Right cardiac atrium (tissue), 5 donors: ENCODE measurements around the gene SFMBT2. TPM values are rescaled to one million over a fixed set of nuclear protein-coding genes. Genes with fewer than 3 reads are reported as not detected.
"Not testable (repeated sequence)": the region's sequence is repeated elsewhere in the genome, so short reads cannot be mapped to it uniquely, and the experiment has no call there.

Experiments used
- ATAC-seq, 2 donors: fragments of 200-7000 bp; cut with Tn5 transposase; one replicate each; pipeline versions ENCODE4 v1.8.0 to v1.9.1; 2020; ENCODE audit warnings: moderate library complexity in 2 of 2, mild to moderate bottlenecking in 1 of 2
- DNase-seq, 3 donors: peaks; one replicate each; pipeline ENCODE4 v3.0.0-alpha.2; 2020
- H3K27ac ChIP-seq: one replicate; pipeline ENCODE4 v1.5.1; 2013; ENCODE audit warnings: mild to moderate bottlenecking, low read length, control low read depth, moderate library complexity
- H3K27me3 ChIP-seq: one replicate; pipeline ENCODE4 v1.6.1; 2013; ENCODE audit not compliant: control insufficient read depth, insufficient read depth
- H3K4me1 ChIP-seq: one replicate; pipeline ENCODE4 v1.6.1; 2013; ENCODE audit warnings: low read length; ENCODE audit not compliant: control insufficient read depth, insufficient read depth
- H3K4me3 ChIP-seq: one replicate; pipeline ENCODE4 v1.5.1; 2013; ENCODE audit warnings: low read length, control low read depth
- H3K9me3 ChIP-seq: one replicate; pipeline ENCODE4 v1.6.1; 2013; ENCODE audit warnings: low read length; ENCODE audit not compliant: control insufficient read depth
- WGBS: extraction: QIAGEN DNeasy Blood & Tissue Kit; methylation state at CpG from one replicate; pipeline ENCODE4 v1.1.7; 2013; 5-methylcytosine and 5-hydroxymethylcytosine counted together
- intact Hi-C, 4 donors: fragments of 100-400 bp; cut with DNase I; formaldehyde crosslinking; loops; one replicate each; pipeline versions ENCODE4 v1.11.0 to v1.14.0; 2022 to 2023
- polyA plus RNA-seq: library from polyadenylated mRNA; stranded (reverse); fragments of 200-250 nt; gene quantifications from one replicate; pipeline ENCODE4 v1.2.3, GENCODE V29; 2013
- total RNA-seq, 4 donors: library from RNA; stranded (reverse); fragmentation: NEBNext Ultra II Directional; extraction: Animal tissue kit (Norgen Biotek cat#: 25700); gene quantifications; one replicate each; pipeline ENCODE4 v1.2.1, GENCODE V29; 2021
- donor health status: healthy with polysubstance abuse.
- donor health status: DM: no; HTN: yes; CAD: no.
- donor health status: DM: no; HTN: no; CAD: no.
- donor health status: DM: no; HTN: yes; CAD: no; lungs with severe emphysema.
- donor health status: DM: yes; HTN: yes; CAD: no.

SFMBT2 gene
- total and polyA plus RNA-seq, 5 donors, result 3.3 to 12.9 (median 11.9) TPM

DNA sequence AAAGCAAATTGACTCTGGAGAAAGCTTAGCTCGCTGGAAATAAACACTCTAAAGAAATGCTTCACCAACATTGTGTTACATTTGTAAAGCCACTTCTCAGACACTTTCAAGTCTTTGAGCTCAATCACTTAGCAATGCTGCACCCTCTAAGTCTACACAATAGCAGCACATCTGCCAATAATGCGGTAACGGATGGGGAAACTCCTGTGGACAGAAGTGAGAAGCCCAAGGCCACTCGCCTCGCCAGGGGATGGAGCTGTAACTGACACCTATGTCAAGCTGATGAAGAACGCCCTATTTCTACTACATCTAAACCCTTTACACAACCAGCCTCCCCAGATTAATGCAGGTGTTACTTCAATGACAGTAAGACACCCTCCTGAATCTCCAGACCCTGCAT, 167.7 kb downstream of the SFMBT2 start:
- DNase-seq (no peak), ATAC-seq (no peak)
- Histone ChIP-seq H3K4me3 (no peak overlapping the region), H3K27me3 (no peaks in the 10 kb centered on the region), H3K27ac (no peak overlapping the region), H3K4me1 (no peaks in the 10 kb centered on the region), H3K9me3 (no peaks in the 10 kb centered on the region)
- 92% methylated on average over 6 of the region's 6 CpGs for WGBS
- intact Hi-C loops, result no loop called here

DNA sequence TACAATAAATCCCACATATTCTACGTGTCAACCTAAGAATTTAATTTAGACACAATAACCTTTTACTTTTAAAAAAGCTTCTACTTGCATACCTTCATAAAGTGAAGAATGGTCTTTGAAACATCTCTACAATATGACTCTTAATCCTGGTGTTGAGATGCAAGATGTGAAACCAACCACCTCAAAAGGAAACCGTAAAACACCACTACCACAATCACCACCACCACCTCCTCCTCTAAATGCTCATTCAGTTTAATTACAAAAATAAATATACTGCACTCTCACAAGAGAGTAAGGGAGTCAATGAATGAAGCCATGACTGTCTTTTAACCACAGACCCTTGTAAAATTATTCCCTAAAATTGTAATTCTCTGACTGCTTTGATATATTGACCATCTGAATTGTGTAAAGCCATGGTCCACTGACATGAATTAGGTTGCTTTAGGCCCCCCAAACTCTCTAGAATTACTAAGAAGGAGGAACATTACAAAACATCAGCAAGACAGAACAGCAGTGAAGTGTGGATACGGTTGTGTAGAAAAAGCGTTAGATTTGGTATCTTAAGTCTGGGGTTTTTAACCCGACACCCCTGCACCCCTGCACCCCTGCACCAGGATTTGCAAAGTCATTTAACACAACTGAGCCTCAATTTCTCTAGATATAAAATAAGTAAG, 171.4 kb downstream of the SFMBT2 start:
- intact Hi-C loops, result no loop called here
- Histone ChIP-seq H3K4me1 (no peaks in the 10 kb centered on the region), H3K9me3 (no peaks in the 10 kb centered on the region), H3K27ac (no peak overlapping the region), H3K27me3 (no peaks in the 10 kb centered on the region), H3K4me3 (no peak overlapping the region)
- ATAC-seq (no peak), DNase-seq (no peak)
- 75% methylated on average over 5 of the region's 5 CpGs for WGBS

DNA sequence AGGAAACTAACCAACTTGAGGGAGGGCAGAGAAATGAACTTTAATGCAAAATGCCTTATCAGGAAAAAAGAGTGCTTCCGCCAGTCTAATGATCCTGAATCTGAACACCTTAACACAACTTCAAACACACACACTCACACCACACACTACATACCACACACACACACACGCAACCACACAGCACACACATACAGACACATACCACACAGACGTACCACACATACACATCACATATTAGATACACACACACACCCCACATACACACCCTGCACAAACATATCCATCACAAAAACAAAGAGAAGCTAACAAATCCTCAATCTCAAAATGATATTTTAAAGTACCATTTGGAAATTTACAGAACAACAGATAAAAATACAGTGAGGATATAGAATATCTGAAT, 175.5 kb downstream of the SFMBT2 start:
- no peaks in the 10 kb centered on the region for H3K9me3 ChIP-seq
- H3K4me3 ChIP-seq, result no peak overlapping the region
- intact Hi-C loops, result no loop called here
- no peak for ATAC-seq
- no peak for DNase-seq
- no peaks in the 10 kb centered on the region for H3K4me1 ChIP-seq
- 98% methylated on average over 3 of the region's 3 CpGs for WGBS
- no peak overlapping the region for H3K27ac ChIP-seq
- H3K27me3 ChIP-seq, result no peaks in the 10 kb centered on the region

DNA sequence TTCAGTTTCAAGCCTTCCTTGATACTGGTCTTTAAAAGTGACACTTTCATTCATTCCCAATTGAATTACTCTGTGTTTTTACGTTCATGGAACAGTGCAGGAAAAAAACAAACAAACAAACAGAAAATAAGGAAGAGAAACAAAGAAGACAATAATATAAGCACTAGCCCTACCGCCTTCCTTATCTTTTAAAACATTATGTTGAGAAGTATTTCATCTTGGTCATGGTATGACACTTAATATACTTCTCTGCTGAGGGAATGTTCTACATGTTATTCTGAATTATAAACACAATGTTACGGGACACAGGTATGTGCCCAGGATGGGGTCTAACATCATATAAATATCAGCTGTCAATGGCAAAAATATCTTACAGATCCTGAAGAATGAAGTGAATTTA, 176.7 kb downstream of the SFMBT2 start:
- 92% methylated on average over 3 of the region's 3 CpGs for WGBS
- no peak overlapping the region for H3K27ac ChIP-seq
- no peaks in the 10 kb centered on the region for H3K4me1 ChIP-seq
- H3K9me3 ChIP-seq, result no peaks in the 10 kb centered on the region
- no peak for DNase-seq
- intact Hi-C loops, result no loop called here
- H3K27me3 ChIP-seq, result no peaks in the 10 kb centered on the region
- no peak overlapping the region for H3K4me3 ChIP-seq
- ATAC-seq, result no peak

DNA sequence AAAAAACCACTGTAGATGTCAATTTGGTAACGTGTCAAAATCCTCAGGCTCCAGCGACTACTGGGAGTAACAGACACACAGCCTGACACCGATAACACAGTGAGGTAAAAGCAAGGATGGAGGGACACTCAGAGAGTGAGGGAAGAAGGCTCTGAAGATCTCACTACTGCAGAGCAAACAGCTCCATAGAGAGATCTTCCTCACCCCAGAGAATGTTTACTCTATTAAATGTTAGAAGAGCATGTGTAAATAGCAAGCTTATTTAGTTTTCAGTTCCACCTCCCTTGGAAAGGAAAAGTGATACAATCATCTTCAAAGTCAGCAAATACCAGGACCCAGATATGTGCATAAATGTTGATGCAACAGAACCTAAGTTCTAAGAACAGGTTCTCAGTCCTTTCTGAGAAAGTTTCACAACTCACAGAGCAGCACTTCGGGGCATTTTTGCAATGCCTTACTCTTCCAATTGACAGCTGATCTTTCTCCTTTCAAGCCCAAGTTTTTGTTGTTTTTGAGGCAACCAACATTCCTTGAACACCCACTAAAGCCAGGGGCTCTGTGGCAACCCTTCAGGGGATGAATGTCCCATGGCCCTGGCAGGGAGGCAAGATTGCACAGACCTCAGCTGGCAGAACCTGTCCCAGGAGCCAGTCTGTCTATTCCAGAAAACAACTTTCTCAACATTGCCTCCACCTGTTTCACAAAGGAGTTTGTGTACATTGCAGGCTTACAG, 177.4 kb downstream of the SFMBT2 start:
- Histone ChIP-seq H3K27me3 (no peaks in the 10 kb centered on the region), H3K9me3 (no peaks in the 10 kb centered on the region), H3K27ac (no peak overlapping the region), H3K4me3 (no peak overlapping the region), H3K4me1 (no peaks in the 10 kb centered on the region)
- intact Hi-C loops, result no loop called here
- WGBS, result 62% methylated on average over 4 of the region's 4 CpGs
- no peak for ATAC-seq
- no peak for DNase-seq

DNA sequence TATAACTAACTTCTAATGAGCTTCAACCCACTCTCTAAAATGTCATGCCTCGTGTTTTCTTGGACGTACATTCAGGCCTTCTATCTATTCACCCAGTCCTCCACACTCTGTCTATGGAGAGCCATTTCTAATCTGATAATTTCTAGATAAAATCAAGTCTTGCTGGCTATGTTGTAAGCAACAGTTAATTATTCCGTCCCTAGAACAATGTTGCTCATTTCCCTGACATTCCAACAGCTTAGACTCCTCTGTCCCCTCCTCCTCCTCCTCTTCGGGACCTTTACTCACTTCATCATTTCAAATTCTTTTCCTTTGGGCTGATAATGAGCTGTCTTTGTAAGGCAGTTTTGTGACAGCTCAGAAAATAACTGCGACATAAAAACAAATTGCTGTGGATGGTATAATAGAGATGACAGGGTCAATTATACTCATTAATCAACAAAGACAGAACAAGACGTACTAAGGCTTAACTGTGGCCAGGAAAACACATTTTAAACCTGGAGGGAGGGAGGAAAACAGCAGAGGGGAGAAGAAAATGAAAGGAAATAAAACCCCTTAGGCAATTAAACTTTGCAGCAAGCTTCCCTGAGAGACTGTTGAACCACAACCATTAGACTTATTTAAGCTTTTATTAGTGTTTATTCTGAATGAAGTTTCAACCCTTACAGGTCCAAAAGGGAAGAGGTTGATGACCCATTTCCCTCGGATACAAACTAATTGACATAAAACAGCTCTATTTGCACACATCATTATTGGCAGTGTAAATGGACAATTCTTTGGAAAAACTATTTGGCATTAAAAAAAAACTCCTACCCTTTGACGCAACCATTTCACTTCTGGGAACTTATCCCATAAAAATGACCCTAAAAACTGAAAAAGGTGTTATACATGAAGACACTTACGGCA, 179.1 kb downstream of the SFMBT2 start:
- ATAC-seq (no peak), DNase-seq (no peak)
- WGBS, result 61% methylated on average over 9 of the region's 9 CpGs
- Histone ChIP-seq H3K4me1 (no peaks in the 10 kb centered on the region), H3K27ac (no peak overlapping the region), H3K4me3 (no peak overlapping the region), H3K27me3 (no peaks in the 10 kb centered on the region), H3K9me3 (no peaks in the 10 kb centered on the region)
- intact Hi-C loops, result no loop called here

DNA sequence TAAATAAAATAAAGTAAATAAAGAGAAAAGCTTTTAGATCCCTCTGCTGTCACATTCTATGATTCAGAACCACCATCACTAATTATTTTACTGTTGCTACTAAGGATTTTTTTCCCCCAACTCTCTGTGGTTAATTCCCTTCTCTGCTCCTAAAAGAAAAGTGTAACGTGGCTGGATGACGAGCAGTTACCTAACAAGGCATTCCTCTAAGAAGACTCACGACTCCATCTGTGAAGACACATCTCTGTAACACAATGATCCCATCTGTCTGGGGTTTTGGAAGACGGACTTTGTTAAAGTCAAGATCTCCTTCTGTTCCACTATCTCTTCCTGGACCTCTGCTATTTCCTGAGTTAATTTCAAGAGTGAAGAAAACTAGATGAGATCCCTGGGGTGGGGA, 179.9 kb downstream of the SFMBT2 start:
- no peaks in the 10 kb centered on the region for H3K4me1 ChIP-seq
- H3K4me3 ChIP-seq, result no peak overlapping the region
- 76% methylated on average over 4 of the region's 4 CpGs for WGBS
- intact Hi-C loops, result no loop called here
- H3K27ac ChIP-seq, result no peak overlapping the region
- H3K27me3 ChIP-seq, result no peaks in the 10 kb centered on the region
- no peak for ATAC-seq
- H3K9me3 ChIP-seq, result no peaks in the 10 kb centered on the region
- DNase-seq, result no peak

DNA sequence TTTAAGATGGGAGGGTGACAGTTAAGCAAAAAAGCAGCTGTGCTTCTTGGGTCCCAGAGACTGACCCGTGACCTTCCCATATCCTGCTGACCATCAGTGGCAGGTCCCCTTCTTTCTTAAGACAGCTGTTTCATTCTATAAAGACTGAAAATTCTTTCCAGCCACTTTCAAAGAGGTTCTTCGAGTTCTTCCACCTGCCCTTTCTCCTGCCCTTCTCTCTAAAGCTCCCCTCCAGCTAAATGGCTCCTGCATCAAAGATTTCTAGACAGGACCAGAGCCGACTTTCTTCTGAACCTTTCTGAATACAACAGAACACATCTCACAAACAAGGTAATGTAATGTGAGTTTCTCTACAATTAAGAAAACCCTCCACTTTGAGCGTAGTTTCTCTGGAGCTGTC, 180.8 kb downstream of the SFMBT2 start:
- intact Hi-C loops, result no loop called here
- Histone ChIP-seq H3K9me3 (no peaks in the 10 kb centered on the region), H3K4me3 (no peak overlapping the region), H3K27ac (no peak overlapping the region), H3K4me1 (no peaks in the 10 kb centered on the region), H3K27me3 (no peaks in the 10 kb centered on the region)
- DNase-seq (no peak), ATAC-seq (no peak)
- 97% methylated on average over 4 of the region's 4 CpGs for WGBS

DNA sequence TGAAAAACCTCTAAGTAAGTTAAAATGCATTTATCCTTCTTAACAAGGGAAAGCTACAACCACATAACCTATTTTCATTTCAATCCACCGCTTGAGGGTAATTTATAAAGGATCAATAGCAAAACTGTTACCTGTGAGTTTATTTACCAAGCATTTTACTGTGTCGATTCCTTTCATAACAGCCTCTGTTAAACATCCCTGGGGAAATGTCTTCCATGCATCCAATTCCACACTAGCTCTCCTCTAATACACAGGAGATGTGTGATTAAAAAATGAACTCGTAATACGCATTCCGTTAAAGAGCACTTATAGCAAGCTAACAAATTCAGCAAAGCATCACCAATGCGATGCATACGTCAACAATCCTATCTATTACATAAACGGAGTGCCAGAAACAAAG, 185.7 kb downstream of the SFMBT2 start:
- DNase-seq (no peak), ATAC-seq (no peak)
- no peaks in the 10 kb centered on the region for H3K4me1 ChIP-seq
- intact Hi-C loops, result no loop called here
- no peak overlapping the region for H3K4me3 ChIP-seq
- H3K27ac ChIP-seq, result no peak overlapping the region
- H3K9me3 ChIP-seq, result peaks cover 3% of the 10 kb centered on the region
- 96% methylated on average over 8 of the region's 8 CpGs for WGBS
- no peaks in the 10 kb centered on the region for H3K27me3 ChIP-seq

DNA sequence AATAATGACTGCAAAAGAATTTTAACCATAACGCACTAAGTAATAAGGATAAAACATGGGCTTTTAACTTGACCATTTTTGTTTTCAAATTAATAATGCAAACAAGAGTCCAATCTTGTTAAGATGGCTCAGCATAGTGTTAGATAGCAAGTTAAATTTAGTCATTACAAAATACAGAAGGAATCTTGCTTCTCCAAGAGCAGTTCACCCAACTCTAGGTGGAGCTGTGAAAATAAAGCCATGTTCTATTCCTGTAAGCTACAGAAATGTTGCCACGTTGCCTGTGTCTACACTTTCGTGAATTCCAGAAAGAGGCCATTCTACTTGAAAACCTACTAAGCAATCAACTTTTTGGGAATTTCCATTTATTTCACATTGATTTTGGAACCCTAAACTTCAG, 191.9 kb downstream of the SFMBT2 start:
- Histone ChIP-seq H3K4me3 (no peak overlapping the region), H3K9me3 (peaks cover 2% of the 10 kb centered on the region), H3K27ac (no peak overlapping the region), H3K4me1 (peaks cover 3% of the 10 kb centered on the region), H3K27me3 (no peaks in the 10 kb centered on the region)
- peak; percentile 86 to 88 for ATAC-seq
- DNase-seq, result no peak
- 59% methylated on average over 3 of the region's 3 CpGs for WGBS
- intact Hi-C loops, result no loop called here

DNA sequence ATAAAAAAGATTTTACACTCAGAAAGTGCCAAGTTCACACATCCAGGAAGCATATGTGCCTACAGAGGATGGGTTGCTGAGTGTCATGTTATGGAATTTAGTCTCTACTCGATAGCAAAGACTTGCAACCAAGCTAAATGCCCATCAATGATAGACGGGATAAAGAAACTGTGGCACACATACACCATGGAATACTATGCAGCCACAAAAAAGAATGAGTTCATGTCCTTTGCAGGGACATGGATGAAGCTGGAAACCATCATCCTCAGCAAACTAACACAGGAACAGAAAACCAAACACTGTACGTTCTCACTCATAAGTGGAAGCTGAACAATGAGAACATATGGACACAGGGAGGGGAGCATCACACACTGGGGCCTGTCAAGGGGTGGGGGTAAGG, 198.1 kb downstream of the SFMBT2 start:
- DNase-seq, H3K27ac ChIP-seq, H3K4me1 ChIP-seq, H3K27me3 ChIP-seq, H3K9me3 ChIP-seq, ATAC-seq, H3K4me3 ChIP-seq, intact Hi-C loops: not testable (repeated sequence)
- WGBS, result 95% methylated on average over 3 of the region's 3 CpGs
